Spinal cord (tissue), 10 donors: ENCODE measurements around the gene KMT5B. TPM values are rescaled to one million over a fixed set of nuclear protein-coding genes. Genes with fewer than 3 reads are reported as not detected.

Experiments
- DNase-seq, 6 donors: peaks; one replicate each; pipeline versions ENCODE4 v3.0.0 to v3.0.0-alpha.2; 2013 to 2015; ENCODE audit warnings: low spot score in 6 of 6, low read depth in 4 of 6
- H3K27ac ChIP-seq: one replicate; pipeline ENCODE4 v1.5.1; 2013; ENCODE audit warnings: low read depth, low read length, control low read depth
- H3K27me3 ChIP-seq: one replicate; pipeline ENCODE4 v1.6.1; 2013; ENCODE audit warnings: low read length; ENCODE audit not compliant: control insufficient read depth, insufficient read depth
- H3K36me3 ChIP-seq: one replicate; pipeline ENCODE4 v1.6.1; 2013; ENCODE audit warnings: low read length; ENCODE audit not compliant: control insufficient read depth, insufficient read depth
- H3K4me1 ChIP-seq: one replicate; pipeline ENCODE4 v1.6.1; 2013; ENCODE audit warnings: low read length; ENCODE audit not compliant: control insufficient read depth, insufficient read depth
- H3K4me3 ChIP-seq: one replicate; pipeline ENCODE4 v1.5.1; 2013; ENCODE audit warnings: low read depth, low read length, control low read depth
- H3K9me3 ChIP-seq: one replicate; pipeline ENCODE4 v1.6.1; 2013; ENCODE audit warnings: low read length; ENCODE audit not compliant: control insufficient read depth, insufficient read depth
- WGBS: methylation state at CpG from one replicate; pipeline ENCODE4 v1.1.5; 2013; ENCODE audit warnings: missing lambda C conversion rate; ENCODE audit not compliant: insufficient coverage; 5-methylcytosine and 5-hydroxymethylcytosine counted together
- polyA plus RNA-seq, 2 donors: library from polyadenylated mRNA; unstranded; fragments of 120-200 nt; gene quantifications; one replicate each; pipeline ENCODE4 v1.2.1, GENCODE V29; 2013; ENCODE audit not compliant: insufficient read length in 2 of 2
- total RNA-seq, 2 donors: library from RNA; depleted of rRNA in 1 of 2; stranded (reverse); fragments of 120-200 nt in 1 of 2; fragments of >200 nt in 1 of 2; gene quantifications; one replicate each; pipeline versions ENCODE4 v1.2.3 to v1.2.4, GENCODE V29; 2013 to 2014
- donor health status: healthy.

Gene KMT5B
- total and polyA plus RNA-seq, 4 donors: 61.7 to 69.5 (median 65.6) TPM

DNA sequence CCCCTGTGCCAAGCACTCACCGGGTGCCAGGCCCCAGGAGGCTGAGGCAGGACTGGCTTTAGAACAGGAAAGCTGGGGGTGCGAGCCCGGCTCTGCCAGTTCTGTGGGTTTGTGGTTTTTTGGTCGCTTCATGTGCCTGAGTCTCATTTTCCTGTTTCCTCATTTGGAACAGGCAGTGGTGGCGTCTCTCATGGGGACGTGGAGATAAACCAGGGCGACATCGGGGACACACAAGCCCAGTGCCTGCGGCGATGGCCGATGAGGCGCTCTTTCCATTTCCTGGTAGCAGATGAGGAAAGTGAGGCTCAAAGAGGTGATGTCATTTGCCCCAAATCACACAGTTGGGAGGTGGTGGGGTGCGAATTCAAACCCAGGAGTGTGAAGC, 71.1 kb downstream of the KMT5B start:
- H3K36me3 ChIP-seq: no peaks in the 10 kb centered on the region
- WGBS: 77% methylated on average over 12 of the region's 13 CpGs
- no peak overlapping the region for H3K4me3 ChIP-seq
- H3K9me3 ChIP-seq: no peaks in the 10 kb centered on the region
- H3K27ac ChIP-seq: no peak overlapping the region
- peaks cover 56% of the 10 kb centered on the region for H3K4me1 ChIP-seq
- DNase-seq: peak in 1 of 6 donors; percentile 44
- H3K27me3 ChIP-seq: no peaks in the 10 kb centered on the region

DNA sequence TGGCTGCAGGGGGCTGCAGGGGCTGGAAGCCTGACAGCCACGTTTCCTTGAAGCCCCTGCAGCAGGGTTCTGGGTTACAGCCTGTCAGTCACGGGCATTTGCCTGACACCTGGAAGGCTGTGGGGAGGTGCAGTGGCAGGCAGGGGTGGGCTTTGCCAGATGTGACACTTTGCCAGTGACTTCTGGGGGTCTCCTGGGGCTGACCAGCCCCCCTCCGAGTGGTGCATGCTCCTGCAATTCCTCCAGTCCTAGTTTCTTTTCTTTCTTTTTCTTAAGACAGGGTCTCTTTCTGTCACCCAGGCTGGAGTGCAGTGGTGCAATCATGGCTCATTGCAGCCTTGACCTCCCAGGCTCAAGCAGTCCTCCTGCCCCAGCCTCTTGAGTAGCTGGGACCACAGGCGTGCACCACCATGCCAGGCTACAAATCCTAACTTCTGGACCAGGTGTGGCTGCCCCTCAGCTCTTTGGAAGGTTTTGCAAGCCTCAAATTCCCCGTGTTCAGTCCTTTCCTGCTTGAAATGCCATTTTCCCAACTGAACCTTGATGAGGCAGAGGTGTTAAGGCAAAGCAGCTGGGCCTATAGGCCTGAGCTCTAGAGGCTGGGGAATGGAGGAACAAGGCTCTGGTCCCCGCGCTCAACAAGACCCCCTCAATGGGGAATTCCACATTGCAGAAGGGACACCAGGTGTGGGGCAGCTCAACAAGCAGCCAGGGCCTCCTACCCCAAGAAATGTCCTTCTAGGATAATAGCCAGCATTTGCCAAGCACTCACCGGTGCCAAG, 71.7 kb downstream of the KMT5B start:
- no peak overlapping the region for H3K4me3 ChIP-seq
- H3K9me3 ChIP-seq: no peaks in the 10 kb centered on the region
- 65% methylated on average over 7 of the region's 8 CpGs for WGBS

DNA sequence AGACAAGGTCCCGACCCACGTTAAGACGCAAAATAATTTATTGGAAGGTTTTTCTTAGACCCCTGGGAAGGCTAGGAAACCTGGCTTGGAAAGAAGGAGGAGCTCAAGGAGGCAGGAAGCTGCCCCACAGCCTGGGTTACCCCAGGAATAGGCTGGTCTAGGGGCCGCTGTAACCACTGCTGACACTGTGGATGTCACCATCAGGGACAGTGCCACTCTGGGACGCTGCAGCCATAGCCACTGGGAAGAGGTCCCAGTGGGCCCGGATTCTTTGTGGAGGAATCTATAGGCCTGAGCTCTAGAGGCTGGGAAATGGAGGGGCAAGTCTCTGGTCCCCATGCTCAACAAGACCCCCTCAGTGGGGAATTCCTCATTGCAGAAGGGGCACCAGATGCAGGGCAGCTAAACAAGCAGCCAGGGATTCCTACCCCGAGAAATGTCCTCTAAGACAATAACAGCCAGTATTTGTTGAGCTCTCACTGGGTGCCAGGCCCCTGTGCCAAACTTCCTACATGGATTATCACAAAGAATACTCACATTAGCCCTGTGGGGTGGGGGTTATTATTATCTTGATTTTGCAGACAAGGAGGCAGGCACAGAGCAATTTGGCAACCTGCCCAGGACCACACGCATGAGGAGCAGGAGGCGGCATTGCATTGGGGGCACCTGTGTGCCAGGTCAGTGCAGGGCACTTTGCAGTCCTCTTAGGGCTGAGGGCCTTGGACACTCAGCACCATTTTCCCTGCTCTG, 72.4 kb downstream of the KMT5B start:
- DNase-seq: peak in 2 of 6 donors; percentile 57 to 58
- H3K9me3 ChIP-seq: no peaks in the 10 kb centered on the region
- no peaks in the 10 kb centered on the region for H3K27me3 ChIP-seq
- H3K36me3 ChIP-seq: no peaks in the 10 kb centered on the region
- H3K4me1 ChIP-seq: peaks cover 42% of the 10 kb centered on the region
- WGBS: 56% methylated on average over 8 of the region's 9 CpGs
- H3K4me3 ChIP-seq: no peak overlapping the region
- no peak overlapping the region for H3K27ac ChIP-seq

More for the DNA sequence above, 71.7 kb downstream of the KMT5B start:
- no peak for DNase-seq
- Histone ChIP-seq H3K27ac (no peak overlapping the region), H3K4me1 (peaks cover 50% of the 10 kb centered on the region), H3K36me3 (no peaks in the 10 kb centered on the region), H3K27me3 (no peaks in the 10 kb centered on the region)

DNA sequence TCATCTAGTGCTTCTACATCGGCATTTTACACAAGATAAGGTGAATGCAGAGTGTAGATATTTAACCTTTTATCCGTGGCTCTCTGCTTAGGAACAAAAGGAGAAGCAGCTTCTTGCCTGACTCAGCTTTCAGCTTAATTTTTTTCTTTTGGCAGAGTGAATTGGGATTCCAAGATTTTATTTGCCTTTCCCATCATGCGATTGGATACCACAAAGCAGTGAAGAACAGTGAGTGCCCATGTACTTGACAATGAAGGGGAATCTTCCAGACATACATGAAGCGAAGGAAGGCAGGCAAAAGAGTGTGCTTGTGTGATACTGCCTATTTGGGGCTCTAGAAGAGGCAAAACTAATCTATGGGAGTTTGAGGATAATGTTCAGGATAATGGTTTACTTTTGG, 74.9 kb downstream of the KMT5B start:
- no peaks in the 10 kb centered on the region for H3K27me3 ChIP-seq
- peaks cover 37% of the 10 kb centered on the region for H3K4me1 ChIP-seq
- no peak overlapping the region for H3K27ac ChIP-seq
- H3K4me3 ChIP-seq: no peak overlapping the region
- 14% methylated on average over 1 of the region's 4 CpGs for WGBS
- H3K36me3 ChIP-seq: no peaks in the 10 kb centered on the region
- H3K9me3 ChIP-seq: peaks cover 2% of the 10 kb centered on the region
- DNase-seq: peak in 1 of 6 donors; percentile 64

DNA sequence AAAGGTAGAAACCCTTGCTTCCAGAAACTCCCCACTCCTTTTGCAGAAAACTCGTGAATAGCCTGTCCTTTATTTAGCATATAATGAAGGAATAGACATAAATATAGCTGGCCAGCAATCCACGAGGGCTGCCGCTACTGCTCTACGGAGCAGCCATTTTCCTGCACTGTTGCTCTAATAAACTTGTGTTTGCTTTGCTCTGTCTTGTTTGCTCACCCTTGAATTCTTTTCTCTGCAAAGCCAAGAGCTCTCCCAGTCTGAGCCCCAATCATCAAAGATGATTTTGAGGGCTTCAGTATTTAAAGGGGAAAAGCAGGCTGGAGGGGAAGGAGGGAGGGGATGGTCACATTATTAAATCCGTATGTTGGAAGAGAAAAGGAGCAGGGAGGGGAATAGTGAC, 75.3 kb downstream of the KMT5B start:
- WGBS: no CpG with 5 or more reads among the region's 5 CpGs
- DNase-seq: peak in 1 of 6 donors; percentile 24
- Histone ChIP-seq H3K27ac (peak overlapping the region; percentile 17), H3K36me3 (no peaks in the 10 kb centered on the region), H3K27me3 (no peaks in the 10 kb centered on the region), H3K4me1 (peaks cover 35% of the 10 kb centered on the region), H3K9me3 (peaks cover 2% of the 10 kb centered on the region), H3K4me3 (no peak overlapping the region)

DNA sequence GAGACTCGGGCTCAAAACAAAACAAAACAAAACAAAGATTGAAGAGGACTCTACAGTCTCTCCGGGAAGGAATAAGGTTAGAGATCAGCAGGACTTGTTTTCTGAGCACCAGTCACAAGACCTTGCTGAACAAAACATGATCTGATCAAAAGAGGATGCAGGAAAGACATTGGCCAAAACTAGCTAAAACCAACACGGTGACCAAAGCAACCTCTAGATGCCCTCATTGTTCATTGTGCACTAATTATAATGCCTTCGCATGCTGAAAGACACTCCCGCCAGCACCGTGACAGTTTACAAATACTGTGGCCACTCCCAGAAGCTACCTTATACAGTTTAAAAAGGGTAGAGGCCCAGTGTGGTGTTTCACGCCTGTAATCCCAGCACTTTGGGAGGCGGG, 76.2 kb downstream of the KMT5B start:
- Histone ChIP-seq H3K4me1 (peaks cover 25% of the 10 kb centered on the region), H3K27me3 (no peaks in the 10 kb centered on the region), H3K36me3 (no peaks in the 10 kb centered on the region), H3K27ac (no peak overlapping the region), H3K9me3 (peaks cover 3% of the 10 kb centered on the region), H3K4me3 (no peak overlapping the region)
- 78% methylated on average over 7 of the region's 8 CpGs for WGBS
- DNase-seq: no peak

DNA sequence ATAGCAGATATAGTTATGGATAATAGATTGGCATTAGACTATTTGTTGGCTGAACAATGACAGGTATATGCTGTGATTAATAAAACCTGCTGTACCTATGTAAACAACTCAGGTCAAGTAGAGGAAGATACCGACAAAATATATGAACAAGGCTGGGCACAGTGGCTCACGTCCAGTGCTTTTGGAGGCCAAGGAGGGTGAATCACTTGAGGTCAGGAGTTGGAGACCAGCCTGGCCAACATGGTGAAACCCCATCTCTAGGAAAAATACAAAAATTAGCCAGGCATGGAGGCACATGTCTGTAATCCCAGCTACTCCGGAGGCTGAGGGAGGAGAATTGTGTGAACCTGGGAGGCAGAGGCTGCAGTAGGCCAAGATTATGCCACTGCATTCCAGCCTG, 77.9 kb downstream of the KMT5B start:
- Histone ChIP-seq H3K36me3 (no peaks in the 10 kb centered on the region), H3K27ac (no peak overlapping the region), H3K27me3 (no peaks in the 10 kb centered on the region), H3K9me3 (peaks cover 3% of the 10 kb centered on the region), H3K4me1 (peaks cover 8% of the 10 kb centered on the region), H3K4me3 (no peak overlapping the region)
- DNase-seq: no peak
- WGBS: 100% methylated on average over 1 of the region's 3 CpGs

DNA sequence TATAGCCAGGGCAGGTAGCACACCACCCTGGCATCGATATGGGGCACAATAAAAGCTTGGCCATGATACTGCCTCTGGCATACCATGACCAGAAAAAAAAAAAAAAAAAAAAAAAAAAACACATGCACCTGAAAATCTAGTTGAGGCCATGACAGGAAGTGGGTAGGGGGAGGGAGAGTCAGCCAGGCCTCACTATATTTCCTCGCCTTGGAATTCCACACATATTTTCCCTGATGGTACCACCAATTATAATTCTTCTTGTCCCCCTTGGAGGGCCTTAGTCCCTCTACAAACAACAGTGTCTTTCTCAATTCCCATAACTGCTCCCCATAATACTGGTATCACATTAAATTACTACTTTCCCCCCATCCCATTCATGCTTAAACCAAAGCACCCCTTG, 79.3 kb downstream of the KMT5B start:
- H3K27me3 ChIP-seq: no peaks in the 10 kb centered on the region
- H3K36me3 ChIP-seq: no peaks in the 10 kb centered on the region
- DNase-seq: no peak
- peaks cover 9% of the 10 kb centered on the region for H3K4me1 ChIP-seq
- no peak overlapping the region for H3K27ac ChIP-seq
- peaks cover 3% of the 10 kb centered on the region for H3K9me3 ChIP-seq
- no peak overlapping the region for H3K4me3 ChIP-seq
- WGBS: no CpG with 5 or more reads among the region's 2 CpGs

DNA sequence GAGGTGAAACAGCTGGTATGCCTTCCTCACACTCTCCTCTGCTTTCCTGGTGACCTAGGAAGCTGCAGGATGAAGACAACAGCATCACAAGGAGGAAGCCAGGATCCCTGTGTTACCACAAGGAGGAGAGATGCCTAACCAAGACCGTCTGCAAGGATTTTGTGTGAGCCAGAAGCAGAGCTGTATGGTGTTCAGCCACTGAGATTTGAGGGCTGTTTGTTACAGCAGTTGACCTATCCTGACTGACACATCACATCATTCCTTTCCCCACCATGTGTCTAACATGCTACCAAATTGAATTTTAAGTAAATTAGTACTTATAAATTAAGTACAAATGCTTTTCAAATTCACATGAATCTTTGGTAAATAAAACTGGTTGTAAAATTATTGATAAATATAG, 83.0 kb downstream of the KMT5B start:
- H3K4me1 ChIP-seq: peaks cover 35% of the 10 kb centered on the region
- H3K4me3 ChIP-seq: no peak overlapping the region
- peaks cover 3% of the 10 kb centered on the region for H3K9me3 ChIP-seq
- H3K27me3 ChIP-seq: no peaks in the 10 kb centered on the region
- no CpG with 5 or more reads among the region's 1 CpG for WGBS
- DNase-seq: no peak
- no peaks in the 10 kb centered on the region for H3K36me3 ChIP-seq
- no peak overlapping the region for H3K27ac ChIP-seq
